Smooth muscle cell (in vitro differentiated cells): ENCODE measurements around the gene LYPD1. TPM values are rescaled to one million over a fixed set of nuclear protein-coding genes. Genes with fewer than 3 reads are reported as not detected.
"Not testable (repeated sequence)": the region's sequence is repeated elsewhere in the genome, so short reads cannot be mapped to it uniquely, and the experiment has no call there.

Experiments
- DNase-seq: peaks from one replicate; lab custom pipeline; 2025; ENCODE audit not compliant: unreplicated experiment; lab: John Stamatoyannopoulos, UW
- H2AFZ ChIP-seq: fragments of 200-600 bp; sonication (generic); 2 replicates; pipeline ENCODE4 v1.6.0; 2016; ENCODE audit warnings: antibody characterized with exemption, low read depth, mild to moderate bottlenecking
- H3F3A ChIP-seq: fragments of 200-600 bp; sonication (generic); 2 replicates; pipeline ENCODE4 v1.6.0; 2017; ENCODE audit warnings: antibody characterized with exemption, low read depth
- H3K27ac ChIP-seq: fragments of 200-600 bp; sonication (generic); 2 replicates; pipeline ENCODE4 v1.5.1; 2016; ENCODE audit warnings: low read depth, mild to moderate bottlenecking
- H3K27me3 ChIP-seq: fragments of 200-600 bp; sonication (generic); 2 replicates; pipeline ENCODE4 v1.6.1; 2016; ENCODE audit warnings: low read depth, mild to moderate bottlenecking
- H3K36me3 ChIP-seq: fragments of 200-600 bp; sonication (generic); 2 replicates; pipeline ENCODE4 v1.5.1; 2016; ENCODE audit warnings: low read depth
- H3K4me1 ChIP-seq: fragments of 200-600 bp; sonication (generic); 2 replicates; pipeline ENCODE4 v1.5.1; 2016; ENCODE audit warnings: low read depth
- H3K4me2 ChIP-seq: fragments of 200-600 bp; sonication (generic); 2 replicates; pipeline ENCODE4 v1.6.0; 2016; ENCODE audit warnings: mild to moderate bottlenecking
- H3K4me3 ChIP-seq: fragments of 200-600 bp; sonication (generic); 2 replicates; pipeline ENCODE4 v1.5.1; 2016; ENCODE audit warnings: mild to moderate bottlenecking
- H3K79me2 ChIP-seq: fragments of 200-600 bp; sonication (generic); 2 replicates; pipeline ENCODE4 v1.6.0; 2016; ENCODE audit warnings: low read depth, mild to moderate bottlenecking
- H3K9ac ChIP-seq: fragments of 200-600 bp; sonication (generic); 2 replicates; pipeline ENCODE4 v1.6.0; 2016; ENCODE audit warnings: low read depth
- H3K9me3 ChIP-seq: fragments of 200-600 bp; sonication (generic); replicated peaks from 2 replicates; pipeline ENCODE4 v1.5.1; 2016; ENCODE audit warnings: low read depth
- H4K20me1 ChIP-seq: fragments of 200-600 bp; sonication (generic); 2 replicates; pipeline ENCODE4 v1.6.0; 2016; ENCODE audit warnings: low read depth
- WGBS: methylation state at CpG from one replicate; pipeline ENCODE4 v1.1.7; 2016; ENCODE audit warnings: low lambda C conversion rate; 5-methylcytosine and 5-hydroxymethylcytosine counted together
- polyA plus RNA-seq: library from polyadenylated mRNA; unstranded; fragments of >200 nt; fragmentation: Nextera tagmentation; extraction: Ambion mirVana; gene quantifications from 2 replicates; pipeline ENCODE4 v1.2.1, GENCODE V29; 2016
- total RNA-seq: library from RNA; depleted of rRNA; stranded (reverse); fragments of >200 nt; gene quantifications from 2 replicates; pipeline ENCODE4 v1.2.3, GENCODE V29; 2014
- TF ChIP-seq, protein P1 (sequence below): fragments of 200-600 bp; sonication (generic); IDR thresholded peaks from 2 replicates; pipeline ENCODE4 v1.5.1; 2017; ENCODE audit warnings: borderline replicate concordance, mild to moderate bottlenecking, antibody characterized with exemption; ENCODE audit not compliant: insufficient read depth, poor library complexity, severe bottlenecking

LYPD1 gene
- total and polyA plus RNA-seq, 2 experiments from 2014 or later: 2.5 to 5.3 TPM

DNA sequence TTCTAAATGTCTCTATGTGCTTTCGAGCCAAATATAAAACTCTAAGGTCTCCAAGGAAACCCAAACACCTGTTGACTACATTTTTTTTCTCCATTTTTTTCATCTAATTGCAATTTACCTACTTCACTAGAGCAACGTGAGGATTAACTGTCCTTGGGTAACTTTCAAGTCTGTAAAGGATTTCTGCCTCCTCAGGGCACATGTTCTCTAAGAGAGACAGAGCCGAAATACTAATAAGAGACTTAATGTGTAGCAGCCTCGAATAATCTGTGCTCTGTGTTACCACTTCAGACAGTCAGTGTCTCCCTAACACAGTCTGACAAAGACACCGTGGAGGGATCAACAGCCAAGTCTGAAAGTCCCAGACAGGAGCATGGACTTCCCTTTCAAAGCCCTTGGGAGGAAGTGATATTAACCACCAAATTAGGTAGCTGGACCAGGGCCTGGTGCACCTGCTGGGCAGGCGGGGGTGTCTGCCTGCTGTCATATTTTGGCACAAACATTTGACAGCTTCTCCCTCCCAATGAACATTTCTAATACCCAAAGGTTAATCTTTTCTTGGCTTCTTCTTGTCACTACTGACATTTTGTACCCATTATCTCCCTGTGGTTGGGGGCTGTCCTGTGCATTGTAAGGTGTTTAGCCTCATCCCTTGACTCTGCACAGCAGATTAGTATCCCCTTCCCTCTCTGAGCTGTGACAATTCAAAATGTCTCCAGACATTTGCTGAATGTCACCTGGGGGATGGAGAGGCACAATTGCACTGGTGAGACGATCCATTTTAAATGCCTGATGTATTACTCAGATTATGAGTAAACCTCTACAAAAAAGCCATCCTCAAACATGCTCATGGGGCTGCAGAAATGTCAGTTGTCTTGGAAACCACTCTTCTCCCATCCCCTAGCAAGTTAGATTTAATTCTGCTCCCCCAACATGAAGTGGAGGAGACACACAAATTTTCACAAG lies 45.7 kb upstream of the LYPD1 start:
- H3K36me3 ChIP-seq: no peaks in the 10 kb centered on the region
- no peaks in the 10 kb centered on the region for H3F3A ChIP-seq
- no peak overlapping the region for H3K9ac ChIP-seq
- no peaks in the 10 kb centered on the region for H4K20me1 ChIP-seq
- no peak overlapping the region for H3K4me2 ChIP-seq
- H3K4me1 ChIP-seq: no peaks in the 10 kb centered on the region
- 83% methylated on average over 7 of the region's 7 CpGs for WGBS
- no peak overlapping the region for H3K4me3 ChIP-seq
- TF ChIP-seq, protein P1, sequence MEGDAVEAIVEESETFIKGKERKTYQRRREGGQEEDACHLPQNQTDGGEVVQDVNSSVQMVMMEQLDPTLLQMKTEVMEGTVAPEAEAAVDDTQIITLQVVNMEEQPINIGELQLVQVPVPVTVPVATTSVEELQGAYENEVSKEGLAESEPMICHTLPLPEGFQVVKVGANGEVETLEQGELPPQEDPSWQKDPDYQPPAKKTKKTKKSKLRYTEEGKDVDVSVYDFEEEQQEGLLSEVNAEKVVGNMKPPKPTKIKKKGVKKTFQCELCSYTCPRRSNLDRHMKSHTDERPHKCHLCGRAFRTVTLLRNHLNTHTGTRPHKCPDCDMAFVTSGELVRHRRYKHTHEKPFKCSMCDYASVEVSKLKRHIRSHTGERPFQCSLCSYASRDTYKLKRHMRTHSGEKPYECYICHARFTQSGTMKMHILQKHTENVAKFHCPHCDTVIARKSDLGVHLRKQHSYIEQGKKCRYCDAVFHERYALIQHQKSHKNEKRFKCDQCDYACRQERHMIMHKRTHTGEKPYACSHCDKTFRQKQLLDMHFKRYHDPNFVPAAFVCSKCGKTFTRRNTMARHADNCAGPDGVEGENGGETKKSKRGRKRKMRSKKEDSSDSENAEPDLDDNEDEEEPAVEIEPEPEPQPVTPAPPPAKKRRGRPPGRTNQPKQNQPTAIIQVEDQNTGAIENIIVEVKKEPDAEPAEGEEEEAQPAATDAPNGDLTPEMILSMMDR: no peak
- H3K79me2 ChIP-seq: no peaks in the 10 kb centered on the region
- no peaks in the 10 kb centered on the region for H3K27me3 ChIP-seq
- H2AFZ ChIP-seq: no peak overlapping the region
- no peak for DNase-seq
- H3K9me3 ChIP-seq: no peaks in the 10 kb centered on the region
- no peak overlapping the region for H3K27ac ChIP-seq

DNA sequence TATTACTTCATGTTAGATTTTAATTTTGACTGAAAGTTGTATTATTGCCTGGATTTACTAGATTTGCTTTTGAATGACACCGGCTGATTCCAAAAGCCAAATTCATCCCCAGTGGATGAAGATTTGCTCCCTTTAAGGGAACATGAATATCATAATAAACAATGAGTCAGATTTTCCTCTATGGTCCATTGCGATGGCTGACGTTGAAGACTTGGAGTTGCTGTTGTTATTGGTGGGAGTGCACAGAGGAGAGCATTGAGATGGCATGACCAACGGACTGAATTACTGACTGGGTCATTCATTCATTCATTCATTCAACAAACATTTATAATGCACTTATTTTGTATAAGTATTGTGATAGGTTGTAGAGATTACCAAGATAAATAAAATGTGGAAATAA lies 33.4 kb upstream of the LYPD1 start:
- H3K36me3 ChIP-seq: no peaks in the 10 kb centered on the region
- H3K4me1 ChIP-seq: no peaks in the 10 kb centered on the region
- no peak overlapping the region for H3K9ac ChIP-seq
- no peak overlapping the region for H2AFZ ChIP-seq
- H3K9me3 ChIP-seq: no peaks in the 10 kb centered on the region
- H3K4me3 ChIP-seq: no peak overlapping the region
- WGBS: 81% methylated on average over 4 of the region's 4 CpGs
- no peaks in the 10 kb centered on the region for H3K27me3 ChIP-seq
- no peak overlapping the region for H3K27ac ChIP-seq
- H4K20me1 ChIP-seq: no peaks in the 10 kb centered on the region
- H3F3A ChIP-seq: no peaks in the 10 kb centered on the region
- no peaks in the 10 kb centered on the region for H3K79me2 ChIP-seq
- no peak overlapping the region for H3K4me2 ChIP-seq
- TF ChIP-seq, protein P1: no peak
- no peak for DNase-seq

DNA sequence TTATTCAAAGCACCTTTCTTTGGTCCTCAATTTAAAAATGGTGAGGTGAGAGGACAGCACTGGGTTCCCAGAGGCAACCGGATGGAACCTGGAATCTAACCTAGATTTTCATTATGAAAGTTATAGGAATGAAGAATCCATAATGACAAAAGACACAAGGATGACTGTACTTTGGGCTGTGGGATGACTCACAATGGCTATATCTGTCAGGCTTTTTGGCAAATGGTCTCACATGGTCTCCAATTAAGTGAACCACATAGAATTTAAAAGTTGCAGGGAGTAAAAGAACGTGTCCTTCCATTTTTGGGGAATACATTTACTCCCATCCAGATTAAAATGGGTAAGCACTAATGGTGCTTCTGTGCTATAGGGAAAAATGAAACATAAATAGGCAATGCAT lies 31.8 kb upstream of the LYPD1 start:
- Histone ChIP-seq H3K9me3 (no peaks in the 10 kb centered on the region), H3K27me3 (no peaks in the 10 kb centered on the region), H4K20me1 (no peaks in the 10 kb centered on the region), H2AFZ (no peak overlapping the region), H3K27ac (no peak overlapping the region), H3K79me2 (no peaks in the 10 kb centered on the region), H3K36me3 (no peaks in the 10 kb centered on the region), H3K4me3 (no peak overlapping the region), H3K9ac (no peak overlapping the region), H3K4me1 (no peaks in the 10 kb centered on the region), H3K4me2 (no peak overlapping the region), H3F3A (no peaks in the 10 kb centered on the region)
- TF ChIP-seq, protein P1: no peak
- 77% methylated on average over 2 of the region's 2 CpGs for WGBS
- DNase-seq: no peak

DNA sequence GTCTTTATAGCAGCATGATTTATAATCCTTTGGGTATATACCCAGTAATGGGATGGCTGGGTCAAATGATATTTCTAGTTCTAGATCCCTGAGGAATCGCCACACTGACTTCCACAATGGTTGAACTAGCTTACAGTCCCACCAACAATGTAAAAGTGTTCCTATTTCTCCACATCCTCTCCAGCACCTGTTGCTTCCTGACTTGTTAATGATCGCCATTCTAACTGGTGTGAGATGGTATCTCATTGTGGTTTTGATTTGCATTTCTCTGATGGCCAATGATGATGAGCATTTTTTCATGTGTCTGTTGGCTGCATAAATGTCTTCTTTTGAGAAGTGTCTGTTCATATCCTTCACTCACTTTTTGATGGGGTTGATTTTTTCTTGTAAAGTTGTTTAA lies 29.8 kb upstream of the LYPD1 start:
- H3K36me3 ChIP-seq, H3K4me1 ChIP-seq, H3K79me2 ChIP-seq, H3K27me3 ChIP-seq, H2AFZ ChIP-seq, DNase-seq, H3K4me2 ChIP-seq, H3K27ac ChIP-seq, H3K4me3 ChIP-seq, H3K9ac ChIP-seq, H4K20me1 ChIP-seq, H3F3A ChIP-seq, H3K9me3 ChIP-seq: not testable (repeated sequence)
- 97% methylated on average over 2 of the region's 2 CpGs for WGBS

DNA sequence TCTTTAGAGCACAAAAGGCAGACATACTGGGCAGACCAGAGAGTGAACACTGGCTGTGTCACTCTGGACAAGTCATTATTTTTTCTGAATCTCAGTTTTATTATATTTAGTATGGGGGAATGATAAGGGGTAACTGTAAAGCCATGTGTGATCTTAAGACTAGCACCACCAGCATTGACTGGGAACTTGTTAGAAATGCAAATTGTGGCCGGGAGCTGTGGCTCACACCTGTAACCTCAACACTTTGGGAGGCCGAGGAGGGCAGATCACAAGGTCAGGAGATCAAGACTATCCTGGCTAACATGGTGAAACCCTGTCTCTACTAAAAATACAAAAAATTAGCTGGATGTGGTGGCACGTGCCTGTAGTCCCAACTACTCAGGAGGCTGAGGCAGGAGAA lies 28.3 kb upstream of the LYPD1 start:
- 90% methylated on average over 3 of the region's 3 CpGs for WGBS

More for the DNA sequence above, 28.3 kb upstream of the LYPD1 start:
- not testable (repeated sequence) for H3F3A ChIP-seq, H3K79me2 ChIP-seq, H3K4me3 ChIP-seq, H3K9me3 ChIP-seq, H3K9ac ChIP-seq, H2AFZ ChIP-seq, H4K20me1 ChIP-seq, H3K27me3 ChIP-seq, DNase-seq, H3K36me3 ChIP-seq, H3K27ac ChIP-seq, H3K4me2 ChIP-seq, H3K4me1 ChIP-seq
